ENCODE results near the gene CREB3. TPM values are rescaled to one million over a fixed set of nuclear protein-coding genes. Genes with fewer than 3 reads are reported as not detected.

Gene CREB3
- total RNA-seq, 1 experiment from 2014 or later = 34.8 TPM

GRCh38 chr9:35750256-35750531, 17.7 kb downstream of the CREB3 start:
- no peaks in the 10 kb centered on the region for H3K9me3 ChIP-seq (ENCODE audit: low read length)
- no peaks in the 10 kb centered on the region for H3F3A ChIP-seq (ENCODE audit: low read length, unreplicated experiment)
- DNase-seq (no peak), ATAC-seq (no peak)
- TF ChIP-seq EZH2 (IDR thresholded peaks at IDR 0.05; ENCODE audit: low read length, unreplicated experiment) (no peak), EZH2phosphoT487 (IDR thresholded peaks at IDR 0.05; ENCODE audit: borderline replicate concordance, low read length) (no peak)
- ChIA-PET CTCF (interaction anchor here (2.1 kb wide), 1 partner anchor 22 kb away, joined by 6 read pairs; no protein-coding TSS in a partner anchor), POLR2A (ENCODE audit: unreplicated experiment) (interaction anchor here (0.9 to 1.0 kb wide), 2 partner anchors 13 to 18 kb away, joined by 3 to 6 read pairs; partner anchors contain the start of genes CREB3 and TLN1)
- peak overlapping the region; percentile 65 for H3K27ac ChIP-seq (ENCODE audit: low read length)
- H4K20me1 ChIP-seq (ENCODE audit: low read length) = peaks cover 22% of the 10 kb centered on the region
- BruUV-seq (replicated peaks) = no TSS peak
- H3K4me3 ChIP-seq (ENCODE audit: low read length) = peak overlapping the region; percentile 95
- H2AFZ ChIP-seq (ENCODE audit: low read length) = peak overlapping the region; percentile 88; the same call in 1 of the 2 replicates
- H3K9ac ChIP-seq (ENCODE audit: low read length) = peak overlapping the region; percentile 91
- peaks cover 55% of the 10 kb centered on the region for H3K79me2 ChIP-seq (ENCODE audit: low read length)
- intact Hi-C loops (cut with micrococcal nuclease) = no loop called here
- H3K4me2 ChIP-seq (ENCODE audit: low read length) = peak overlapping the region; percentile 98
- H3K4me1 ChIP-seq (ENCODE audit: insufficient read depth, low read length) = peaks cover 26% of the 10 kb centered on the region
- no peaks in the 10 kb centered on the region for H3K36me3 ChIP-seq (ENCODE audit: low read depth, low read length)
- no peaks in the 10 kb centered on the region for H3K9me2 ChIP-seq (replicated peaks; ENCODE audit: low read length)
- no peaks in the 10 kb centered on the region for H3K27me3 ChIP-seq (ENCODE audit: low read length)

DNA sequence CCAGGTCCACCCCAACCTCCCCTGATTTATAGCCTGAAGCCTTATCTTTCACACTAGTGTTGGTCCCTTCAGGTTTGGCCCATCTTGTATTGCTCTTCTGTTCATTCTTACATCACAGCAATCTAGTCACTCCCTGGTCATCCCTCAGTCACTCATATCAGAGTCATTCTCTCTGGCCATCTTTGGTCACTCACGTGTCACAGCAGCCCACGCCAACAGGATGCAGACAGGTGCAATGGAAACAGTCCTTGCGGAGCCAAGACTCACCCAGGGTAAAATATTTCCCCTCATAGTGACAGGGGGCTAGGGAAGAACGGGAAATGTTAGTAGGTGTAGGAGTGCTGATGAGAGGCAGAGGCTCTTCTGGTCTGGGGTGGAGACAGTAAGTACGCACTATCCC, 21.0 kb downstream of the CREB3 start:
- H3K9me3 ChIP-seq (ENCODE audit: low read length) = no peaks in the 10 kb centered on the region
- H3K9ac ChIP-seq (ENCODE audit: low read length) = no peak overlapping the region
- ATAC-seq (no peak), DNase-seq (no peak)
- no peak overlapping the region for H3K27ac ChIP-seq (ENCODE audit: low read length)
- no peak overlapping the region for H3K4me3 ChIP-seq (ENCODE audit: low read length)
- no peaks in the 10 kb centered on the region for H3K36me3 ChIP-seq (ENCODE audit: low read depth, low read length)
- TF ChIP-seq EZH2phosphoT487 (IDR thresholded peaks at IDR 0.05; ENCODE audit: borderline replicate concordance, low read length) = no peak
- TF ChIP-seq, protein P1, sequence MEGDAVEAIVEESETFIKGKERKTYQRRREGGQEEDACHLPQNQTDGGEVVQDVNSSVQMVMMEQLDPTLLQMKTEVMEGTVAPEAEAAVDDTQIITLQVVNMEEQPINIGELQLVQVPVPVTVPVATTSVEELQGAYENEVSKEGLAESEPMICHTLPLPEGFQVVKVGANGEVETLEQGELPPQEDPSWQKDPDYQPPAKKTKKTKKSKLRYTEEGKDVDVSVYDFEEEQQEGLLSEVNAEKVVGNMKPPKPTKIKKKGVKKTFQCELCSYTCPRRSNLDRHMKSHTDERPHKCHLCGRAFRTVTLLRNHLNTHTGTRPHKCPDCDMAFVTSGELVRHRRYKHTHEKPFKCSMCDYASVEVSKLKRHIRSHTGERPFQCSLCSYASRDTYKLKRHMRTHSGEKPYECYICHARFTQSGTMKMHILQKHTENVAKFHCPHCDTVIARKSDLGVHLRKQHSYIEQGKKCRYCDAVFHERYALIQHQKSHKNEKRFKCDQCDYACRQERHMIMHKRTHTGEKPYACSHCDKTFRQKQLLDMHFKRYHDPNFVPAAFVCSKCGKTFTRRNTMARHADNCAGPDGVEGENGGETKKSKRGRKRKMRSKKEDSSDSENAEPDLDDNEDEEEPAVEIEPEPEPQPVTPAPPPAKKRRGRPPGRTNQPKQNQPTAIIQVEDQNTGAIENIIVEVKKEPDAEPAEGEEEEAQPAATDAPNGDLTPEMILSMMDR (conservative IDR thresholded peaks at IDR 0.05; ENCODE audit: low read depth, low read length) = no peak
- no peak for TF ChIP-seq EZH2 (IDR thresholded peaks at IDR 0.05; ENCODE audit: low read length, unreplicated experiment)
- H3K9me2 ChIP-seq (replicated peaks; ENCODE audit: low read length) = no peaks in the 10 kb centered on the region
- BruUV-seq (replicated peaks) = no TSS peak
- CTCF ChIA-PET = no interaction called here
- POLR2A ChIA-PET (ENCODE audit: unreplicated experiment) = interaction anchor here (0.5 kb wide), 1 partner anchor 14 kb away, joined by 3 read pairs; no protein-coding TSS in a partner anchor
- H2AFZ ChIP-seq (ENCODE audit: low read length) = no peak overlapping the region
- no peak overlapping the region for H3K4me2 ChIP-seq (ENCODE audit: low read length)
- intact Hi-C loops (cut with micrococcal nuclease) = no loop called here
- no peaks in the 10 kb centered on the region for H4K20me1 ChIP-seq (ENCODE audit: low read length)
- H3K79me2 ChIP-seq (ENCODE audit: low read length) = peaks cover 30% of the 10 kb centered on the region
- no peaks in the 10 kb centered on the region for H3K27me3 ChIP-seq (ENCODE audit: low read length)
- peaks cover 33% of the 10 kb centered on the region for H3K4me1 ChIP-seq (ENCODE audit: insufficient read depth, low read length)
- no peaks in the 10 kb centered on the region for H3F3A ChIP-seq (ENCODE audit: low read length, unreplicated experiment)

- Histone ChIP-seq H3K9me2 (replicated peaks; ENCODE audit: low read length) (no peaks in the 10 kb centered on the region), H3K4me2 (ENCODE audit: low read length) (no peak within 1 kb of the TSS), H3K79me2 (ENCODE audit: low read length) (peaks cover 32% of the 10 kb centered on the region), H3K9me3 (ENCODE audit: low read length) (no peaks in the 10 kb centered on the region), H3K36me3 (ENCODE audit: low read depth, low read length) (no peaks in the 10 kb centered on the region), H3K27me3 (ENCODE audit: low read length) (no peaks in the 10 kb centered on the region), H2AFZ (ENCODE audit: low read length) (no peak within 1 kb of the TSS), H3K9ac (ENCODE audit: low read length) (no peak within 1 kb of the TSS), H3K4me1 (ENCODE audit: insufficient read depth, low read length) (peaks cover 39% of the 10 kb centered on the region), H3K4me3 (ENCODE audit: low read length) (no peak within 1 kb of the TSS), H4K20me1 (ENCODE audit: low read length) (no peaks in the 10 kb centered on the region), H3F3A (ENCODE audit: low read length, unreplicated experiment) (no peaks in the 10 kb centered on the region), H3K27ac (ENCODE audit: low read length) (no peak within 1 kb of the TSS)
- DNase-seq = no peak
- ChIA-PET CTCF (no interaction called here), POLR2A (ENCODE audit: unreplicated experiment) (interaction anchor here (0.6 kb wide), 1 partner anchor 124 kb away, joined by 3 read pairs; no protein-coding TSS in a partner anchor)
- TF ChIP-seq, protein P1 (conservative IDR thresholded peaks at IDR 0.05; ENCODE audit: low read depth, low read length) = no peak
- TF ChIP-seq EZH2 (IDR thresholded peaks at IDR 0.05; ENCODE audit: low read length, unreplicated experiment) = no peak
- ATAC-seq = peak; percentile 35
- intact Hi-C loops (cut with micrococcal nuclease) = loop anchor here (2.0 kb wide), 1 partner anchor 33 kb away; no protein-coding TSS in a partner anchor
- no TSS peak for BruUV-seq (replicated peaks)
Measured at GRCh38 chr9:35754264-35754663, 21.8 kb downstream of the CREB3 start, which contains the start of gene MSMP. TSS of gene MSMP (minus strand) at chr9:35754276. CDS start at chr9:35754129, 147 bp downstream.
